GM18498 (cell line): ENCODE data around the gene ABCC8.

Experiments used
- ATAC-seq: cut with Tn5 transposase; IDR thresholded peaks from one replicate; pipeline ENCODE4 v1.9.1; 2021; ENCODE audit warnings: mild to moderate bottlenecking, moderate library complexity; ENCODE audit not compliant: unreplicated experiment

ABCC8 gene

GRCh38 chr11:17354601-17354991, 122.0 kb downstream of the ABCC8 start:
- ATAC-seq = peak; percentile 43

GRCh38 chr11:17353821-17354600, 122.6 kb downstream of the ABCC8 start:
- no peak for ATAC-seq

- peak; percentile 53 for ATAC-seq
Measured at GRCh38 chr11:17352950-17353820, 123.5 kb downstream of the ABCC8 start.

- ATAC-seq = peak; percentile 38
Measured at GRCh38 chr11:17351510-17352176, 125.0 kb downstream of the ABCC8 start, which contains the start of gene NCR3LG1. NCR3LG1 (plus strand) TSS chr11:17351800; CDS start chr11:17351970, 170 bp downstream.

GRCh38 chr11:17351172-17351509, 125.5 kb downstream of the ABCC8 start:
- no peak for ATAC-seq

- ATAC-seq = no peak
Measured at GRCh38 chr11:17350455-17351171, 126.0 kb downstream of the ABCC8 start.

- no peak for ATAC-seq
Measured at GRCh38 chr11:17347676-17348075, 129.0 kb downstream of the ABCC8 start.

GRCh38 chr11:17343907-17344306, 132.7 kb downstream of the ABCC8 start:
- ATAC-seq = no peak

- no peak for ATAC-seq
Measured at GRCh38 chr11:17343257-17343656, 133.4 kb downstream of the ABCC8 start.
